HG03575 (cell line): Measurements from ENCODE around the gene DHX57.
"Not testable (repeated sequence)": the region's sequence is repeated elsewhere in the genome, so short reads cannot be mapped to it uniquely, and the experiment has no call there.

ENCODE experiments used
- ATAC-seq: cut with Tn5 transposase; IDR thresholded peaks from one replicate; pipeline ENCODE4 v1.9.1; 2021; ENCODE audit not compliant: unreplicated experiment, insufficient number of reproducible peaks, low FRiP score; ENCODE audit errors: extremely low read depth

Gene DHX57

DNA sequence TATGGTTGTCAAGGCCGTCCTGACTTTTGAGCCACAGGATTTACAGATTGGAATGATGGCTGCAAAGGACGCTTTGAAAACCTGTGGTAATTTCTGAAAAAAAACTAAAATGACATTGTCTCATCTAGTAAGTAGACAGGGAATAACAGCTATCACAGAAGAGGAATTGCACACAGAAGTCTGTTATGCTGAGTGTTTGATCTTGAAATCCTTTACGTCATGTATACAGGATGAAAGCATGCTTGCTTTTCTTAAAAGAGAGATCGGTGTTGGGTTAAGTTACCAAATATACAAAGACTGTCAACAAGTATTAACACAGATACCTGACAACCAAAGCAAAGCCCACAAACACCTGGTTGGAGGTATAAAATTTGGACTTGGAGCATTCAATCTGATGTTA lies 112.0 kb downstream of the DHX57 start:
- ATAC-seq, result no peak

DNA sequence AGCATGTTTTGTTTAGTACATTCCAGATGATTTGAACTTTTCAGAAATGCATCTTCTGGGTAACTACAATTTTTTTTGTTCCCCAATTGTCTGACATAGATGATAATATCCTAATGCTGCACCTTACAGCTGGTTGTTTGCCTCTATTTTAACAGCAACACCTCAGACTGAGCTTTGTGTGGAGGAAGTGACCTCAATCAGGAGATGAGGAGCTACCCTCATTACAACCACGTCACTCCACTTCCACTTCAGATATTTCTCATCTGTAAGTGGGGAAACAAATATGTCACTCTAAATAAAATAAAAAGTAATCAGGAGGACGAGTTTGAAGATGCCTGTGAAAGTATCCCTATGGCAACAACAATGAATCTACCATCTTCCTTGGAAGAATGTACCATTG lies 112.5 kb downstream of the DHX57 start:
- no peak for ATAC-seq

- ATAC-seq, result not testable (repeated sequence)
Observed at GRCh38 chr2:38755891-38756290, 119.8 kb downstream of the DHX57 start.

DNA sequence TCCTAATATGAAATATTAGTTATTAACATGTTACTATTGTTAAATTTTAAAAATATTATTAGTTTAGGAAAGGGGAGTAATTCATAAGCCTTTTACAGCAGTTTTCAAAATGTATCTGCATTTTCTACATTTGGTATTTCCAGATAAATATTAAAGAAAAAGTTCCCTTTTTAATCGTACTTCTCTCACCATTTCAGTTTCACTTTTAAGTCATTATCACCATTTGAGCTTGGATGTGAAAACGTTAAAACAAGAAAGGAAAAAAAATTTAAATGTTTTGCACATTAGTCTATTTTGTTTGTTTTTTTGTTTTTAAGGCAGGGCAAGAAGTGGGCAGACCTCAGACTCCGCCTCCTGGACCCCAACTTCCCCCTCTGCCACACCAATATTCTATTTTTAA lies 121.2 kb downstream of the DHX57 start:
- ATAC-seq, result no peak

DNA sequence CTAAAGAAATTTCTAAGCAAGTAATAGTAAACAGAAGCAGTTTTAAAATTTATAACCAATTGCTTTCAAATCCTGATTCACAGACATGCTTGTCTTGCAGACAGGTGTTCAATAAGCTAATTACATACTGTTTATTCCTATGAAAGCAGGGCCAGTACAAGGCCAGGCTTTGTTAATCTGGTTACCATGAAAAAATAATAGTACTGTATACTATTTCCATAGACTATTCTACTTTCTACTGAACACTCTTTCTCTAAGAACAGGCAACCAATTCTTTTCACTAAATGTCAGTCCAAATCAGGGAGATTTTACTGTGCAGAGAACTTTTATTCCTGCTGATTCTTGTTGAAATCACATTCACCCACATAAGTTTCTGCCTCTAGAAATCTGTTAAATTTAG lies 121.7 kb downstream of the DHX57 start:
- ATAC-seq, result no peak

DNA sequence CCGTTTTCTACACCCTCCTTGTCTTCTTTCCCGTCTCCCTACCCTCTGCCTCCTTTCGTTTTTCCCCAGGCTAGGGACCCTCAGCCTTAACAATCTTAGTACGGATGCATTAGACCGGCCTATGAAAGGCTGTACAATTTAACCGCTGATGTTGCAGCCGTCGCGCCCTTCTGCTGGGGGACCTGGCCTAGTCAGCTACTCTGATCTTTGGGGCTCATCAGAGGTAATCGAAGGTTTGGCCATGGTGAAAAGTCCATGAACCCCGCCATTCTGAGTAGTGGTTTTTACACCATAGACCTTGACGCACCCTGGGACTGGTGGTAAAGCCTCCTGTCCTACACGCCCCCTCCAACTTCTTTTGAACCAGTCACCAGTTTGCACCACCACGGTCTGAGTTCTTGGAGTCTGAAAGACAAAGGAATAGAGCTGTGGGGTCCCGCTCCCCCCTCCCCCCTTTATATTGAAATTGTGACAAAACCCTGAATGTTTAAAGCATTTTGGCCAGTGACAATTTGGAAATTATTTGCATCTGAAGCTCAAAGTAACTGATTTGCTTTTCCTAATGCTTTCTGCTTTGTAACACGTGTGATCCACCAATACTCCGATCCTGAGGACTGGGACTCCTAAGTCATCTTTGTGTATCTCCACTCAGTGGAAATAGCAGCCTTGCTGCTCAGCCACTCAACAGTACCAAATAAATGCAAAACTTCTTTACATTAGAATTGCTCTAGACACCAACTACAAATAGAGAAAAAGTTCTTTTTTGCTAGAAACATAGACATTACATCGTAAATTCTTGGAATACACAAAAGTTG lies 123.9 kb downstream of the DHX57 start:
- ATAC-seq, result no peak

DNA sequence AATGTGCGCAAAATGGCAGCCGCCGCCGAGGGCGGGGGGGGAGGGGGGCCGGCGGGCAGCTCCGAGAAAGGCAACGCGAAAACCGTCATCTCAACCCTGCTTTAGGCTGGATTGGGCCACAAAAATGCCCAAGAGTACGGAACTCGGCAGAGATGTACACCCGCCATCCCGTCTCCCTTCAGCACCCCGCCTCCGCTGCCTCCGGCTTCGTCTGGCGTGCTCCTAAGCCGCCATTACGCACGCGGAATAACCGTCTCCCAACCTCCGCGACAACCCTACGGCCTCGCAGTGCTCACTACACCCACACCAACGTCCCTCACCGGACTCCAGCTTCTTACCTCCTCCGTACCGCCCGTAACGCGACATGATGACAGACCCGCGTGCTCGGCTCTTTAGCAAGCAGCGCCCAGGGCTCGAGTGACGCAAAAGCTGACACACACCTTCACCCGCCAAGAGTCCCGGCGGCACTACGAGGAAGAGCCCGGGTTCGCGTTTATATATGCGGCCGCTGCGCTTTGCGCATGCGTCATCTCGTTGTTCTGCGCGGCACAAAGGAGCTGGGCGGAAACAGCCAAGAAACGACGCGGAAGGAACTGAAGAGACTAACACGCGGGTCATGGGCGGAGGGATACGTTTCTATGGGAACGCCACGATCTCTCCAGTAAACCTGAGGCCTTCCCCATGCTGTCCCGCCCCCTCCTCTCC lies 124.7 kb downstream of the DHX57 start, which contains the start of gene SRSF7:
Gene SRSF7, minus strand, starts transcription at position 471 of the 705 bp plus-strand sequence. Its CDS starts 105 bp downstream, at position 366.
- ATAC-seq, result no peak

- ATAC-seq, result no peak
Observed at GRCh38 chr2:38750011-38750890, 125.5 kb downstream of the DHX57 start.

DNA sequence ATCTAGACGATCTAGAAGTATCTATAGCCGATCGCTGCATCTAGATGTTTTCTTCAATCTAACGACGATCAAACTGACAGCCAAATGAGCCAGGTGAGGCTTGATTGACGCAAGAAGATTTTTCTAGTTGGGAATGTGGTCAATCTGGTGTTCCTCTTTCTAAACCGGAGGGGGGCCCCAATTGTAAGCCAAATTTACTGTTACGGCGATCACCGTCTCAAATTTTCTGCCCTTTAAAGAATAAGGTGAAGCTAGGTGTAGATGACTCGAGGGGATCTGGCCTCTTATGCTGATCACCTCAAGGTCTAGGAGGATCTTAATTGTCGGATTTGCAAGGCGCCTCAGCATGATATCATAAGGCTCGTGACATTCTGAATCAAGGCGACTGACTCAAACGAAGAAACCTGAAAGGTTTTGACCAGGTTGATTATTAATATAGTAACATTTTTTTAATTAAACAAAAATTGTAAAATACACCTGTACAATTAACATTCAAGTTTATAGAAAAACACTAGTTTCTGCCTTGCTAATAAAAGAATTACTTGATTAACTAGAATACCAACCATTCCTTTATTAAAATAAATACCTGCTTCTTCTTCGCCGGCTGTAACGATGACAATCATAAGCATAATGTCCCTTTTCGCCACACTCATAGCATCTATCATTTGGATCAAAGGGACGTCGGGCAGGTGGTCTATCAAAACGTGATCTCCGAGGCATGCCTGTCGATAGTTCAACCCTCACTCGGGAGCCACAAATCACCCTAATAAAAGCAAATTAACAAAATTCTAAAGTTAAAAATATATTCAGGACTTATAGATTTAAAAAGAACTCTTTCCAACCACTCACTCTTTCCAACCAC lies 126.6 kb downstream of the DHX57 start:
- ATAC-seq, result no peak

DNA sequence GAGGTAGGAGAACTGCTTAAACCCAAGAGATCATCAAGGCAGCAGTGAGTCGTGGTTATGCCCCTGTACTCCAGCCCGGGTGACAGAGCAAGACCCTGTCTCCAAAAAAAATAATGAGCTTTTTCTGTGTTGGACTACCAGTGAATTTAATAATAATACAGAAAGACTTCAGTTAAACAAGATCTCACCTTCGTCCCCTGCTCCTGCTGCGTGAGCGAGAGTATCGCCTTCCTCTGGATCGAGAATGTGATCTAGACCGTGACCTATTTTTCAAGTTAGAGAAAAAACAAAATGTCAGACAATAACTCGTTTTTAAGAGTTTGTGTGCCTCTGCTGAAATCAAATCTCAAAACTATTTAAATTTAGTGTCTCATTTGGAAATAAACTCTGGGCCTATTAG lies 127.3 kb downstream of the DHX57 start:
- no peak for ATAC-seq

DNA sequence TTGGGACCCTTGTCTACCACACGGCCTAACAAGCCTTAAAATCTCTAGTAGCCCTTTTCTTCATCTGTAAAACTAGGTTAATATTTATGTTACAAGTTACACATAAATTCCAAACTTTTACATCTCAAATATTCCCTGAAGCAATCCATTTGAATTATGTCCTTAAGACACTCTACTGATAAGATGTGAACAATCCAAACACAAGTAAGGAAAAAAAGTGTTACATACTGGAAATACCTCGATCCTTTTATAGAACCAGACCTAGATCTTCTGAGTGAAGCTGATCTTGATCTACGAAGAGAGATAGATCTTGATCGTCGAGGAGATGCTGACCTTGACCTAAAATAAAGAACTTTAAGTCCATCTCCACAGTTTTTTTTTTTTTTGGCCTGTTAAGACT lies 127.9 kb downstream of the DHX57 start:
- no peak for ATAC-seq
